IPS DF 4.7 (cell line): ENCODE data around the gene MOGAT3.
"Not testable (repeated sequence)": the region's sequence is repeated elsewhere in the genome, so short reads cannot be mapped to it uniquely, and the experiment has no call there.

Experiments
- DNase-seq: peaks from one replicate; pipeline ENCODE4 v3.0.0-alpha.2; 2013; ENCODE audit warnings: low spot score; ENCODE audit errors: extremely low read depth

MOGAT3 gene

DNA sequence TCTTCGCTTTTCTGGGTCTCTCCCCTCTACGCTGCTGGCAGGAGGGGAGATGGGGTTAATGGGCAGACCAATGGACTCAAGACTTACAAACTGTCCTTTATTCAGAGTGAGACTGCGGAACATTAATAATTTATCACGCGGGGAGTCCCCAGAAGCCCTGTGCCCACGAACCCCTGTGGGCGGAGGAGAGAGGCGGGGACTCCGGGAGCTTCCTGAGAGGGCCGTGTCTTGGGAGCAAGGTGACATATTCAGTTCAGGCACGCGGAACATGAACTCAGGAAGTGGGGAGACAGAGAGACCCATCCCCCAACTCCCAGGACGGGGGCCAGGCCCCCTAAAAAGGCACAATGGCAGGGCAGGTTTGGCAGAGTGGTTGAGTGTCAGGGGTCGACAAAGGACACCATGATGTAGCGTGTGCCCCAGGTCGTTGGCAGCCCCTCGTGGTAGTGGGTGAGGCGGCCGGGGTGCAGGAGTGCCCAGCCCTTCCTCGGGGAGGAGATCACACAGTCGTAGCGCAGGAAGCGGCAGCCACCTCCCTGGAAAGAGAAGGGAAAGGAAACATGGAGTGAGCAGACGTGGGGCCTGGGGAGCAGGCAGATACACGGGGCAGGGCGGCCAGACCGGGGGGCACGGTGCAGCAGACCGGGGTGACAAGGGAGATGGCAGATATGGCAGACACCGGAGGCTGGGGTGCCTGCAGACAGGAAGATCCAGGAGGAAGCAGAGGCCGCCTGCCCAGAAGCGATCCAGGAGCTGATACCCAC, 5.2 kb upstream of the MOGAT3 start:
- no peak for DNase-seq

GRCh38 chr7:101203740-101204738, 3.2 kb upstream of the MOGAT3 start:
- not testable (repeated sequence) for DNase-seq

DNA sequence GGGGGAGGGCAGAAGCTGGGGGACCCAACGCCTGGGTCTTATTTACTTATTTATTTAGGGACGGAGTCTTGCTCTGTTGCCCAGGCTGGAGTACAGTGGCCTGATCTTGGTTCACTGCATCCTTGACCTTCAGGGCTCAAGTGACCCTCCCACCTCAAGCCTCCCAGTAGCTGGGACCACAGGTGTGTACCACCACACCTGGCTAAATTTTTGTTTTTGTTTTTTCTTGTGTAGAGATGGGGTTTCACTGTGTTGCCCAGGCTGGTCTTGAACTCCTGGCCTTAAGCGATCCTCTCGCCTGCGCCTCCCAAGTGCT, 1.7 kb upstream of the MOGAT3 start:
- no peak for DNase-seq

GRCh38 chr7:101201695-101202602, 1.1 kb upstream of the MOGAT3 start:
- DNase-seq: no peak

- no peak for DNase-seq
Measured at GRCh38 chr7:101200504-101200861, 353 bp downstream of the MOGAT3 start.

GRCh38 chr7:101199522-101199921, 1.3 kb downstream of the MOGAT3 start:
- not testable (repeated sequence) for DNase-seq

DNA sequence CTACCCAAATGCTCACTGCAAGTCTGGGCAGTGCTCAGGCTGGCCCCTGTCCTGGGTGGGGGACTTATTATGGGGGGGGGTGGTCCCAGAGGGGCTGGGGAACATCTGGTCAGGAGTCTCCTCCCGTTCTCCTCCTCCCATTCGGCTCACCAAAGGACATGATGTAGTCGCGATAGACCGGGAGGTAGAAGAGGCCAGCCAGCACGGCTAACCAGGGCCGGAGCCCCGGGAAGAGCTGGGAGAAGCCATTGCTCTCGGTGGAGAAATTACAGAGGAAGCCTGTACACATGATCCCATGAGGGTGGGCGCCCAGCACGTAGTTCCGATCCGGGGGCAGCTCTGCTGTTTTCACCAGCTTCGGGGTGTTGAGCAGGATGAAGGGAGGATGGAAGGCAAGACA, 2.4 kb downstream of the MOGAT3 start:
- no peak for DNase-seq

DNA sequence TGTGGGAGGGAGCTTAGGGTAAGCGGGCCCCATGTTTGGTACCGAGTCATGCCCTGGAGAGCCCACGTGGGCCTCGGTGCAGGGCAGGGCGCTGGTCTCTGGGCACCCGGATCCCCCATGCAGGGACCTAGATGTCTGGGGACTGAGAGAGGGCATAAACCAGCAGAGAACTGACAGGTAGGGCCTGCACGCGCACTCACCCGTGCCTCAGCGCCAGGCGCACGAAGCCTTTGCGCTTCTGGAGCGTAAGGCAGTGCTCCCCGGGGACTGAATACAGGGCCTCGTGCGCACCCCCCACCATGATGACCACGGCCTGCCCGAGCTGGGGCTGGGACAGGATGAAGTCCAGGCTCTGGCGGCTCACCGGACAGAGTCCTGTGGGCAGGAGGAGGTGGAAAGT, 2.8 kb downstream of the MOGAT3 start:
- DNase-seq: no peak

GRCh38 chr7:101195884-101196283, 5.0 kb downstream of the MOGAT3 start:
- no peak for DNase-seq

DNA sequence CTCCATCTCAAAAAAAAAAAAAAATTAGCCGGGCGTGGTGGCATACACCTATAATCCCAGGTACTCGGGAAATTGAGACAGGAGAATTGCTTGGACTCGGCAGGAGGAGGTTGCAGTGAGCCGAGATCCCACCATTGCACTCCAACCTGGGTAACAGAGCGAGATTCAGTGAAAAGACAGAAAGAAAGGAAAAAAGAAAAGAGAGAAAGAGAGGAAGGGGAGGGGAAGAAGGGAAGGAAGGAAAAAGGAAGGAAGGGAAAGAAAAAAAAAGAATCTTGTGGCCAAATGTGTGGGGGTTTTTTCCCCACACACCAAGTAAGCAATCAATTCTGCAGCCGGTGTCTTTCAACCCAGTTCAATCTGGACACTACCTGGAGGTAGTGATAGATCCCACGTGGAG, 11.7 kb downstream of the MOGAT3 start:
- no peak for DNase-seq

GRCh38 chr7:101186844-101187428, 13.9 kb downstream of the MOGAT3 start:
- no peak for DNase-seq

GRCh38 chr7:101186194-101186593, 14.6 kb downstream of the MOGAT3 start:
- DNase-seq: no peak

- no peak for DNase-seq
Measured at GRCh38 chr7:101185258-101185839, 15.5 kb downstream of the MOGAT3 start.

- no peak for DNase-seq
Measured at GRCh38 chr7:101180130-101180755, 20.6 kb downstream of the MOGAT3 start, which contains the start of gene NAT16. Gene NAT16, minus strand, starts transcription at chr7:101180293. Its CDS starts 5,486 bp downstream, at chr7:101174807.

DNA sequence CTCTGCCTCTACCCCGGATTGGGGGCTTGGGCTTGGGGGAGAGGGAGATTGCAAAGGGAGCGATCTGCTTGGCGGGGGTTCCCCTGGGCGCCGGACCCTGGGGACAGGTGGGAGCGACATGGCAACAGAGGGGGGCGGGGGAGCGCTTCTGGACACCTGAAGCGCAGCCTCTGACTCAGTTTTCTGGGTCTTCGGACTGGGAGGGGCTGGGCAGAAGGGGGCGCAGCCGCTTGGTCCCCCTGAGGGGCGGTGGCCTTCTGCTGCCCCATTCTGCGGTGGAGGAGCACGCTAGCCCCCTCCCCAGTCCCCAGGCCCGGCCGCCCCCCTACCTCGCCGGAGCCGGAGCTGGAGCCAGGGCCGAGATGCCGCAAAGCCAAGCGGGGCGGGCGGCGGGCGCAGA, 21.1 kb downstream of the MOGAT3 start:
- no peak for DNase-seq

GRCh38 chr7:101179117-101179516, 21.7 kb downstream of the MOGAT3 start:
- no peak for DNase-seq

GRCh38 chr7:101177644-101178043, 23.2 kb downstream of the MOGAT3 start:
- no peak for DNase-seq

DNA sequence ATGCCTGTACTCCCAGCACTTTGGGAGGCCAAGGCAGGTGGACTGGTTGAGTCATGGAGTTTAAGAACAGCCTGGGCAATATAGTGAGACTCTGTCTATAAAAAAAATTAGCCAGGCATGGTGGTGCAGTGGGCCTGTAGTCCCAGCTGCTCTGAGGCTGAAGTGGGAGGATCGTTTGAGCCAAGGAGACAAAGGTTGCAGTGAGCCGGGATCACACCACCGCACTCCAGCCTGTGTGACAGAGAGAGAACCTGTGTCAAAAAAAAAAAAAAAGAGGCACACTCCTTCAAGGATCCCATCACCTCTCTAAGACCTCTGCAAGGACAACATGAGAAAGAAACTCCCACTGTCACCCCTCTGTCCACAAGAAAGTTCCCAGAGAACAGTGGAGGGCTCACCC, 25.2 kb downstream of the MOGAT3 start:
- DNase-seq: no peak

DNA sequence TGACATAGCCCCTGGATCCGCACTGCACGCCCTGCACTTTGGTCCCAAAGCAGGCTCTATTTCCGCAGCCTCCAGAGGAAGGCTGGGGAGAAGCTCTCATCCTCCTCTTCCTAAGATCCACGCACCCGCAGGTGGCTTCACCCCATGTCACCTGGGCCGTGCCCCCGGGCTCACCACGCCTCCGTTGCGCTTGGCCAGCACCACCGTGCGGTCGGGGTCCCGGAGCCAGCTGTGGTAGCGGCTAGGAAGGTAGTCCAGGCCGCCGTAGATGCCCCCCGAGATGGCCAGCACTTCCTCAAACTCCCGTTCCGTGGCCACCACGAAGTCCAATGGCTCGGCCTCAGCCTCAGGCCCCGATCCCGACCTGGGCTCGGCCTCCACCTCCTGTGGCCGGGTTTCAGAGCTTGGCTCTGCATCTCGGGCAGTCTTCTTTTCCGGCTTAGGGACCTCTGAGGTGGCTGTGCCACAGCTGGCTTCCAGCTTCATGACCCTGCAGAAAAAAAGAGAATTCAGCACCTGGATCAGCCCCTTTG, 26.4 kb downstream of the MOGAT3 start:
- no peak for DNase-seq

GRCh38 chr7:101173752-101174244, 27.0 kb downstream of the MOGAT3 start:
- no peak for DNase-seq
